Measurements from ENCODE around the gene ACD.

ACD gene

DNA sequence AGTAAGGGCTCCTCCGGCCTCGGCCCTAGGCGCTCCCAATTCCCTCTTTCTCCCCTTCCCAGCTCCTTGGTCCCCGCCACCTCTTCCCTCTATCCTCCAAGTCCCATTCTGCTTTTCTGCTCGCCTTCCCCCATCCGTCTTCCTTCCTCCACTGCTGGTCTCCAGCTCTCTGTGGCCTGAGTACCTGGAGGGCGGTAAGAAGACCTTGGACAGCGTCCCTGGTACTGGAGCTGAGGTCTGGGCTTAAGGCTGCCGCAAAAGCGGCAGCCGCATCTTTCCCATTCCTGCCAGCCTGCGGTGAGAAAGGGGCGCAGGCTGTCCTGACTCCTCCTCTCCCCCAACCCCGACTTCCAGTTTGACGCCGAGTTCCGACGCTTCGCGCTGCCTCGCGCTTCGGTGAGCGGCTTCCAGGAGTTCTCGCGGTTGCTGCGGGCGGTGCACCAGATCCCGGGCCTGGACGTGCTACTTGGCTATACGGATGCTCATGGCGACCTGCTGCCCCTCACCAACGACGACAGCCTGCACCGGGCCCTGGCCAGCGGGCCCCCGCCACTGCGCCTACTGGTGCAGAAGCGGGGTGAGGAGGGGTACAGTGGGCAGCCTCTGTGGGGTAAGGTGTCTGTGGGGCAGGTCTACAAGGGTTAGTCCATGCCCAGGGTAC, 1.2 kb upstream of the ACD start:
- ChIA-PET POLR2A (no interaction called here), CTCF (interaction anchor here (1.2 to 19.0 kb wide), 4 partner anchors 11 to 138 kb away, joined by 8 to 605 read pairs (median 16); partner anchors contain the start of genes CTCF and RIPOR1)
- TF ChIP-seq, protein P1, sequence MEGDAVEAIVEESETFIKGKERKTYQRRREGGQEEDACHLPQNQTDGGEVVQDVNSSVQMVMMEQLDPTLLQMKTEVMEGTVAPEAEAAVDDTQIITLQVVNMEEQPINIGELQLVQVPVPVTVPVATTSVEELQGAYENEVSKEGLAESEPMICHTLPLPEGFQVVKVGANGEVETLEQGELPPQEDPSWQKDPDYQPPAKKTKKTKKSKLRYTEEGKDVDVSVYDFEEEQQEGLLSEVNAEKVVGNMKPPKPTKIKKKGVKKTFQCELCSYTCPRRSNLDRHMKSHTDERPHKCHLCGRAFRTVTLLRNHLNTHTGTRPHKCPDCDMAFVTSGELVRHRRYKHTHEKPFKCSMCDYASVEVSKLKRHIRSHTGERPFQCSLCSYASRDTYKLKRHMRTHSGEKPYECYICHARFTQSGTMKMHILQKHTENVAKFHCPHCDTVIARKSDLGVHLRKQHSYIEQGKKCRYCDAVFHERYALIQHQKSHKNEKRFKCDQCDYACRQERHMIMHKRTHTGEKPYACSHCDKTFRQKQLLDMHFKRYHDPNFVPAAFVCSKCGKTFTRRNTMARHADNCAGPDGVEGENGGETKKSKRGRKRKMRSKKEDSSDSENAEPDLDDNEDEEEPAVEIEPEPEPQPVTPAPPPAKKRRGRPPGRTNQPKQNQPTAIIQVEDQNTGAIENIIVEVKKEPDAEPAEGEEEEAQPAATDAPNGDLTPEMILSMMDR (IDR thresholded peaks at IDR 0.05; ENCODE audit: insufficient read depth, low read length, missing control alignments) = no peak
- DNase-seq (ENCODE audit: low read depth, low spot score) = no peak
- peak overlapping the region; percentile 94 for H3K4me3 ChIP-seq (ENCODE audit: low read depth, low read length)

DNA sequence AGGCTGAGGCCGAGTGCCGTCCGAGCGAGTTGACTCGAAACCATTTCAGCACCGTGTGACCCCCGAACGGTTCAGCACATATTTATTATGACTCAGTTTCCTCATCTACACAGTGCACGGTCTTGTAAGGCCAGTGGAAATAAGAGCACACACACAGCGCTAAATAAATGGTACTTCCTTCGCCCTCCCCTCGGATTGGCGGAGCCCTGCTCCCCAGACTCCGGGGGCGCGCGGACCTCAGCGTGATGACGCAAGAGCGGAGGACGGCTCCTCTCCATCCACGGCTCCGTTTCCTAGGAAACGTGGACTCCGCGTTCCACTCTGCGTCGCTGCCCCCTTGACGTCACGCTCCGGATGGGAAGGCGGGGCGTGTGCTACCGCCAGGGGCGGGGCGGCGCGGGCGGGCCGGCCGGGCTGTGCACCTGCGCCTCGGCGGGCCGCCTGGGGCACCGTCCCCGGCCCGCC, 536 bp upstream of the ACD start, which contains the start of gene PARD6A:
TSS of gene PARD6A (plus strand) at position 397 of the 465 bp plus-strand sequence. CDS start 79 bp downstream, outside the sequence.
- peak within 1 kb of the TSS; percentile 94 for H3K4me3 ChIP-seq (ENCODE audit: low read depth, low read length)
- POLR2A ChIA-PET = interaction anchor here (0.6 to 0.9 kb wide), 3 partner anchors 99 to 180 kb away, joined by 3 to 4 read pairs (median 3); partner anchors contain the start of genes ATP6V0D1 and CTCF
- TF ChIP-seq, protein P1 (IDR thresholded peaks at IDR 0.05; ENCODE audit: insufficient read depth, low read length, missing control alignments) = no peak
- peak; percentile 53 for DNase-seq (ENCODE audit: low read depth, low spot score)
- CTCF ChIA-PET = interaction anchor here (0.6 to 19.0 kb wide), 8 partner anchors 10 to 137 kb away, joined by 3 to 605 read pairs (median 12); partner anchors contain the start of genes CARMIL2, CTCF and RIPOR1

DNA sequence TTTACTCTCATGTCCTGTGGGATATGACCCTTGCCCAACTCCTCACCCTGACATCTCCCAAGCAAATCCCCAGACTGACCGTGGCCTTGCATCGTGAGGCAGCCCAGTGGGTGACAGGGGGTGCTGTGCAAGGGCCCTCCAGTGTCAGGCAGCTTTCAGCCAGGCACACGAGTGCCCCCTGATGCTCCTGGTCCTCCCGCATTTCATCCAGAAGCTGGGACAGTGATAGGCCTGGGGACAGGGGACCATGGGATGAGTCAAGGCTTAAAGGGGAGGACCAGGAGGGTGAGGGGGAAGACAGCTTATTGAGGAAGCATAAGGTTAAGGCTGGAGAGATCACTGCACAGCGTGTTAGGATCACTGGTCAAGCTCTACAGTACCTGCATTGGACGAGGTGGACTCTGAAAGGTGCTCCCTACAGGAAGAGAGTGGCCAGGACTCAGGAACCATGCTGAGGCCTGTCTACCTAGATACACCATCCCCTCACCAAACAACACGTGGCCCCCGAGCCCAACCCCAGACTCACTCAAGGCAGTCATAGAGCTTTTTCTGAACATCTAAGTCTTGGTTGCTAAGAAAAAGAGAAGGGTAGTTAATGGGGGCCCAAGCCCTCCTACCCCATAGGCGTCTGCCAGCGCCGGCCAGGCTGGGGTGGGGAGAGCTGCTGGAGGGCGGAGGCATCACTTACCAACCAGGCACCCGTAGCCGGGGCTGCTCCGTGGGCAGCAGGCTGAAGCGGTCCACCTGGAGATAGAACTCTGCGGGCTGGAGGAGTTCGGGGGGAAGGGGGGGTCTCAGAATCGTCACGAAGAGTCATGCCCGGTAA, 998 bp downstream of the ACD start:
- no peak for DNase-seq (ENCODE audit: low read depth, low spot score)
- TF ChIP-seq, protein P1 (IDR thresholded peaks at IDR 0.05; ENCODE audit: insufficient read depth, low read length, missing control alignments) = no peak
- ChIA-PET CTCF (interaction anchor here (0.8 to 19.0 kb wide), 9 partner anchors 9 to 178 kb away, joined by 3 to 605 read pairs (median 6); partner anchors contain the start of genes ATP6V0D1, CARMIL2, CTCF and RIPOR1), POLR2A (interaction anchor here (0.9 kb wide), 2 partner anchors 9 to 138 kb away, joined by 4 to 6 read pairs; no protein-coding TSS in a partner anchor)
- H3K4me3 ChIP-seq (ENCODE audit: low read depth, low read length) = peak overlapping the region; percentile 94

DNA sequence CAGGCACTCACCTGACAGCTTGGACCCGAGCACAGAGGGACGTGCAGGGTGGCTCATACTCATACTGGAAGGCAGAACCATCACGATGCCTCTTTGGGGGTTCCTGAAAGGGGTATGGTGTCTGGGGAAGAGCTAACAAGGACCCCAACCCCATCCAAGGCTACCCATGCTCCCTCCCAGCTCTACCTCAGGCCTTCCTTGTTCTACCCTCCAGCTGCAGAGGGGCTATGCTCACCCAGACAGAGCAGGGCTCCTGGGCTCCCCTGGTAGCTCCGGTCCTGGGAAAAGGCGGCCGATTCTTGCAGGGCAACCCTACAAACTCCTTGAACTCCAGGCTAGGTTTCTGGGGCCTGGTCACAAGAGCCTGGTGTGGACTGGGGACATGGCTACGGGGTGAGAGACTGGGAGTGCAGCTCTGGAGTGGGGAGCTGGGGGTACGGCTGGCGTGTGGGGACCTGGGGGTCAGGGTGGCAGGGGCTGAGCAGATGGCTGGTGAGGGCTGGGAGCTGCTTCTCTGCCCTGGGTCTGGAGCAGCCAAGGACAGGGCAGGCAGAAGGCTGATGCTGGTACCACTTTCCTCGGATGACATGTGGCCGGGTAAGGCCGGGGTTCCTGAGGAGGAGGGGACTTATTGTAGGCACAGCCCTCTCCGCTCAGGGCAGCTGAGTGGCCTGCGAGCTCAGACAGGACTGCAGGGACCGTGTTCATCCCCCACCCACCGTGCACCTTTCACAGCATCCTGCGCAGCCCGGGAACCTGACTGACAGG, 2.1 kb downstream of the ACD start:
- POLR2A ChIA-PET = interaction anchor here (0.9 kb wide), 1 partner anchor 10 kb away, joined by 4 read pairs; no protein-coding TSS in a partner anchor
- CTCF ChIA-PET = interaction anchor here (0.6 to 19.0 kb wide), 8 partner anchors 8 to 749 kb away, joined by 3 to 605 read pairs (median 10); partner anchors contain the start of genes ATP6V0D1, CARMIL2, CTCF and RIPOR1
- H3K4me3 ChIP-seq (ENCODE audit: low read depth, low read length) = no peak overlapping the region

DNA sequence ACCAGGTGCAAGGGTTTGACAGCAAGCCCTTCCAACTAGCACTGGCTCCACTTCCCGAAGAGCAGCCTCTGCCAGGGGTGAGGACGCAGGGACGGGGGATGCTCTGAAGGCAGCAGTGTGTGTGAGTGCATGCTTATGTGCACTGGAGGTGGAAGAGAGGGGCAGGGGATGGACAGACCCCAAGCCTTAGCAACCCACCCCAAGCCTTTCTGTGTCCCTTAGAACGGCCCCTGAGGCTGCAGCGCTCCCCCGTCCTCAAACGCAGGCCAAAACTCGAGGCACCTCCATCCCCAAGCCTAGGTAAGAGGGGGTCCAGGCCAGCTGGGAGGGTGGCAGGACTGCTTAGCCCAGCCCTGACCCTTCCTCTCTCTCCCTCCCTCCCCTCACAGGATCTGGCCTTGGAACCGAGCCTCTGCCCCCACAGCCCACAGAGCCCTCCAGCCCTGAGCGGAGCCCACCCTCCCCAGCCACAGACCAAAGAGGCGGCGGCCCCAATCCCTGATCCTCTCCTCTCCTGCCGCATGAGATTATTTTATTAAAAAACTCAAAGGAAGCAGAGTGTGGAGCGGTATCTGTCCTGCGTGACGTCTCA, 2.9 kb downstream of the ACD start:
- TF ChIP-seq, protein P1 (IDR thresholded peaks at IDR 0.05; ENCODE audit: insufficient read depth, low read length, missing control alignments) = no peak
- POLR2A ChIA-PET = no interaction called here

More for the DNA sequence above, 2.1 kb downstream of the ACD start:
- TF ChIP-seq, protein P1 (IDR thresholded peaks at IDR 0.05; ENCODE audit: insufficient read depth, low read length, missing control alignments) = no peak
- DNase-seq (ENCODE audit: low read depth, low spot score) = no peak

More for the DNA sequence above, 2.9 kb downstream of the ACD start:
- H3K4me3 ChIP-seq (ENCODE audit: low read depth, low read length) = no peak overlapping the region
- CTCF ChIA-PET = interaction anchor here (1.3 to 19.0 kb wide), 4 partner anchors 11 to 134 kb away, joined by 3 to 605 read pairs (median 27); partner anchors contain the start of genes CARMIL2 and RIPOR1
- no peak for DNase-seq (ENCODE audit: low read depth, low spot score)

Measured in AG04449 (cell line).